Uterus (tissue), 2 donors: Measurements from ENCODE around the gene MCM8.

Source experiments
- CTCF ChIP-seq, 4 experiments: fragments of 200-600 bp in 2 of 4; fragments of 450-650 bp in 2 of 4; sonication (generic) in 2 of 4; IDR thresholded peaks; one replicate each; pipeline ENCODE4 v1.5.1; 2016 to 2019; ENCODE audit warnings: antibody characterized with exemption in 4 of 4, mild to moderate bottlenecking in 2 of 4, moderate library complexity in 1 of 4
- POLR2A ChIP-seq, 2 donors: fragments of 450-650 bp; IDR thresholded peaks; one replicate each; pipeline ENCODE4 v1.6.1; 2016; ENCODE audit warnings: antibody characterized with exemption in 2 of 2, mild to moderate bottlenecking in 1 of 2, moderate library complexity in 1 of 2

DNA sequence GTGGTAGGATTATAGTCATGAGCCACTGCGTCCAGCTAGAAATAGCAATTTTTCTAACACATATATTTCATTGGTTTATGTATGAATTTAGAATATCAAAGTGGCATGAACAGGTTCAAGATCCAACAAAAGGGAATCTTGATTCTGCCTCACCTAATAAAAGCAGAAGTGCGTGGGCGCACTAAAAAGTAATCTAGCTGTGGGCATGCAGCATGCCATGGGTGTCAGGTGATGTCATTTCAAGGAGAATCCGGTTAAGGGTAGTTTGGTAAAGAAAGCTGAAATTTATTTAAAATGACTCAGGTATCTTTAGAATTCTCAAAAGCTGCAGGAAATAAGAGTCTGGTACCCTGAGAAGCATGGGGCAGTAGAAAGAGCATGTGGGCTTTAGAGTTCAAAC is 85.8 kb downstream of the MCM8 start:
- no peak for TF ChIP-seq CTCF (IDR thresholded peaks at IDR 0.05)
- no peak for TF ChIP-seq POLR2A (IDR thresholded peaks at IDR 0.05)
